NCI-H748 treated with DMSO at 0.1 percent for 48 hours (cell line): Measurements from ENCODE around the gene B4GAT1.
"Not testable (repeated sequence)": the region's sequence is repeated elsewhere in the genome, so short reads cannot be mapped to it uniquely, and the experiment has no call there.

Experiments used
- DNase-seq: peaks from one replicate; lab custom pipeline; 2025; lab: John Stamatoyannopoulos, UW

The B4GAT1 gene

DNA sequence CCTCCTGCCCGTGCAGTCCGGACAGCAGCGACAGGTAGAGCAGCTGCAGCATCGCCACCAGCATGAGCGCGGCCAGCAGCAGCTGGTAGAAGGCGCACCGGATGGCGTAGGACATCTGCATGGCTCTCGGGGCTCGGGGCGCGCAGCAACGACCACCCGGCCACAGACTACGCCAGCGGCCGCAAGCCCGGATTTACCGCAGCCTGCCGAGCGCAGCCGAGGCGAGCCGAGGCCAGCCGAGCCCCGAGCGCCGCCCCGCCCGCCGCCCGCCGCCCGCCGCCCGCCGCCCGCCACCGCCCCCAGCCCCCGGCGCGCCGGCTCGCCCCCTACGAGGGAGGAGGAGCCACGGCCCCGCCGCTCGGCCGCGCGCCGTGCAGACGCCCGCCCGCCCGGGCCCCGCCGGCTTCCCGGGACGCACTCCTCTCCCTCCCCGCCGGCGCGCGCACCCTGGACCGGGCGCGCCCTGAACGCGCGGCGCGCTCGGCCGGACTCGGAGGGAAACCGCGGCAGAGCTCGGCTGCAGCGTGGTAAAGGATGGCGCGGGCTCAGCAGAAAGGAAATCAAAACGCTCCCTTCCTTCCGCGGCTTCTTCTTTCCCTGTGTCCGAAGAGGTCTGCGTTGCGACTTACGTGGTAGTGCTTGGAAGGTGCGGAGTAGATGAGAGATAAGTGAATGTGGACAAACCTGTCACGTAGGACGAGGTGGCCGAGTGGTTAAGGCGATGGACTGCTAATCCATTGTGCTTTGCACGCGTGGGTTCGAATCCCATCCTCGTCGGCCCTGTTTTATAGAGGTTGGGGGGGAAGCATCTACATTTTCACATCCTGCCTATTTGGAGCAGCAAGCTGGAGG, at the start of gene B4GAT1:
Gene B4GAT1 (minus strand): TSS at position 205 of the 852 bp plus-strand sequence. CDS start 84 bp downstream, at position 121.
- DNase-seq: peak; percentile 89

DNA sequence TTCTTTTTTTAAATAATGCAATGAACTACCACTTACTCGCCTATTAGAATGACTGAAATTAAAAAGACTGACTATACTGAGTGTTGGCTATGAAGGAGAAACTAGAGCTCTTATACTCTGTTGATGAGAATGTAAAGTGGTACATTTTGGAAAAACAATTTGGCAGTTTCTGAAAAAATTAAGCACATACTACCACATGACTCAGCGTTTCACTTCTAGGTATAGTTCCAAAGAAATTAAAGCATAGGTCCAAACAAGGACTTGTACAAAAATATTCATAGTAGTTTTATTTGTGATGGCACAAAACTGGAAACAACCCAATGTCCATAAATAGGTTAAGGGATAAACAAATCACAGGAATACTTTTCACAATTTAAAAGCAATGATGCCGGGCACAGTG, 46.5 kb upstream of the B4GAT1 start:
- no peak for DNase-seq

DNA sequence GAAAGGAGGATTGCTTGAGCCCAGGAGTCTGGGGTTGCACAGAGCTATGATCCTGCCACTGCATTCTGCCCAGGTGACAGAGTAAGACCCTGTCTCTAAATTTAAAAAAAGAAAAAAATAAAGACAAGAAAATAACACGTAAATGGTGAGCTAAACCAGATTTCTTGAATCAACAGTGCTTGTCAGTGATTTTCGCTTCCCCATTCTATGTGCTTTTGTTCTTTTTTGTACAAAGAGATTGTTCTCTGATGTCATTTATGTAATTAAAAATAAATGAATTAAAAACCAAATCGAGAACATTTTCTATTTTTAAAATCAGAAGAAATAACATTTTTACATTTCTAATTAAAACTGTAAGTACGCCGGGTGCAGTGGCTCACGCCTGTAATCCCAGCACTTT, 43.9 kb upstream of the B4GAT1 start:
- DNase-seq: no peak

DNA sequence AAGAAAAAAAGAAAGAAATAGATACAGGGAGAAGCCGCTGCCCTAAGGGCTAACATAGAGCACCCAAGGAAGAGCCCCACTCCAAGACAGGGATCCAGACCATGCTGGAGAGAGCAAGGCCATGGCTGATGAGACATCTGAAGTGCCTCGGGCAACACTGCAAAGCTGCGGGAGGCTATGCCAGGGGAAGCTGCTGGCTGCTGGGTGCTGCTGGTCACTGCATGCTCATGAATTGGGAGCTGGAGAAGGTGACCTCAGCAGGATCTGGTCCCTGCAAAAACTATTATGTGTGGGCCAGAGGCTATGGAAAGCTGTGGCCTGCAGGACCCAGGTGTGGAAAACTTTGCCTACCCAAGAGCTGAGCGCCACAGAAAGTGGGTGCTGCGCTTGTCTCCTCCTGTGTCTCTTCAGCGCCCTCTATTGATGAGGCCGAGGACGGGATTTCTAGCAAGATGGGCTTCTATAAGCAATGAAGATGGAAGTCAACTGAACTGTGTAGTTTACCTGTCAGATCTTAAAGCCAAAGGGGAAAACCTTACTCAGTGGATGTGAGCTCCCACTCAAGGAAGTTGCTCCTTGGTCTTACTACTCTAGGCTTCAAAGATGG, 41.5 kb upstream of the B4GAT1 start:
- DNase-seq: peak; percentile 69

DNA sequence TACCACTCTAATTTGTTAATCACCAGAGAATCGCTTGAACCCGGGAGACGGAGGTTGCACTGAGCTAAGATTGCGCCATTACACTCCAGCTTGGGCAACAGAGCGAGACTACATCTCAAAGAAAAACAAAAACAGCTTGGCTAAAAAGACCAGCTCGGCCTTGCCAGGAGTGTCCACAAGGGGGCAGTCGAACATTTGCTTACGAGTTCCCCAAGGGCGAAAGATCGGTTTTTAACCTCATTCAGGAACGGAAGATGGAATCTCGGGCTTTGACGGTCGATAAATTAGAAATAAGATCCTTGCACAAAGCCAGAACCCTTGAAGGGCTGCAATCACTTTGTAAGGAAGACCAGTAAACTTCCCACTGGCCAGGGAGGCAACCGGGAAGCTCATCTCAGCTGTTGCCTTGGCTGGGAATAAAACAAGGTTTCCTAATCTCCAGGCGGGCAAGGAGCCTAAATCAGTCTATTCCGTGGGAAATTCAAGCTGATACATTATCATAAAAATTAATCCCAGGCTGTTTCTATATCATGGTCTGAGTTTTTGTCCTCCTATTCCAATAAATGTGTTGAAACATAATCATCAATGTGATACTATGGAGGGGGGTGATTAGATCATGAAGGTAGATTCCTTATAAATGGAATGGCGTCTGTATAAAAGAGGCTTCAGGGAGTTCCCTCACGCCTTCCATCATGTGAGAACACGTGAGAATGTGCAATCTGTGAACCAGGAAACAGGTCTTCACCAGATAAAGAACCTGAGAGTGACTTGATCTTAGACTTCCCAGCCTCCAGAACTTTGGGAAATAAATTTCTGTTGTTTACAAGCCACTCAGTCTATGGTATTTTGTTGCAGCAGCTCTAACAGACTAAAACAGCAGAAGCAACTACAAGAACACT, 39.0 kb upstream of the B4GAT1 start:
- DNase-seq: peak; percentile 76

DNA sequence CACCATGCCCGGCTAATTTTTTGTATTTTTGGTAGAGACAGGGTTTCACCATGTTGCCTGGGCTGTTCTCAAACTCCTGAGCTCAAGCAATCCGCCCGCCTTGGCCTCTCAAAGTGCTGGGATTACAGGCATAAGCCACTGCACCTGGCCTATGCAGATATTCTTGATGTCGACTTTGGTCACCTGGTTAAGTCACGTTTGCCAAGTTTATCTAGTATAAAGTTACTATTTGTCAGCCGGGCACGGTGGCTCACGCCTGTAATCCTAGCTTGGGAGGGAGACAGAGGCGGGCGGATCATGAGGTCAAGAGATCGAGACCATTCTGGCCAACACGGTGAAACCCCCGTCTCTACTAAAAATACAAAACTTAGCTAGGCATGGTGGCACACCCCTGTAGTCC, 36.9 kb upstream of the B4GAT1 start:
- not testable (repeated sequence) for DNase-seq

DNA sequence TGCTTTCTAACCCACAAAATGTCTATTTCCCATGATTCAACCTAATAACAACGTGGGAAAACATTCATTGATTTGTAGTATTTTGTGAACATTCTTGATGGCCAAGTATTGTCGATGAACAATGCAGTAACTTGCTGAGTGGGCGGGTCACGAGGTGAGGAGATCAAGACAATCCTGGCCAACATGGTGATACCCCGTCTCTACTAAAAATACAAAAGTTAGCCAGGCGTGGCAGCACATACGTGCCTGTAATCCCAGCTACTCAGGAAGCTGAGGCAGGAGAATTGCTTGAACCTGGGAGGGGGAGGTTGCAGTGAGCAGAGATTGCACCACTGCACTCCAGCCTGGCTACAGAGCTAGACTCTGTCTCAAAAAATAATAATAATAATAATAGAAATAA, 32.8 kb upstream of the B4GAT1 start:
- not testable (repeated sequence) for DNase-seq

DNA sequence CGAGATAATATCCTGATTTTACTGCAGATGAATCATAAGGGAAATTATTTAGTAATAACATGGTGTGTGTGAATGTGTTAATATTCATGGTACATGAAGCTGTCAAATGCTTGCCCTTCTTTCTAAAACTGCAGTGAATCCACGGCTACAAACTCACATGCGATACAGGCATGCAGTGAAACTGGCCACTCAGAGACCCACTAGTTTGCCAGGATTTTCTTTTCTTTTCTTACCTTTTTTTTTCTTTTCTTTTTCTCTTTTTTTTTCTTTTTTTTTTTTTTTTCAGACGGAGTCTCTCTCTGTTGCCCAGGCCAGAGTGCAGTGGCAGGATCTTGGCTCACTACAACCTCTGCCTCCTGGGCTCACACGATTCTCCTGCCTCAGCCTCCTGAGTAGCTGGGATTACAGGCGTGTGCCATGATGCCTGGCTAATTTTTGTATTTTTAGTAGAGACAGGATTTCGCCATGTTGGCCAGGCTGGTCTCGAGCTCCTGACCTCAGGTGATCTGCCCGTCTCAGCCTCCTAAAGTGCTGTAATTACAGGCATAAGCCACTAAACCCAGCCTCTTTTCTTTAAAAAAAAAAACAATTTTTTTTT, 26.4 kb upstream of the B4GAT1 start:
- DNase-seq: not testable (repeated sequence)

DNA sequence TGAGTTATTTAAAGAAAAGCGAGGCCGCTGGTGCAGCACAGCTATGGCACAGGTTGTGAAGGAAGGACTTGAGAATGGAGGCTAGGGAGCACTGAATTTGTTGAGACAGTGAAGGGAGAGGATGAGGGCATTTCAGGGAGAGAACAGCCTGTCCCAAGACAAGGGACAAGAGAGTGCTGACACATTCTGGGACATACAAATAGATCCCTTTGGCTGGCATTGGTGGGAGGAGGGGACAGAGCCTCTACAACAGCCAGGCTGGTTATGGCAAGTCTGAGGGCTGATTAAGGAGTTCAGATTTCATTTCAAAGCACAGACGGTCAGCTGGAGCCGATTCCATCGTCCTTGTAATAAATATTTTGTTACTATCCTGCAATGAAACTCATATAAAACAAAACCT, 25.8 kb upstream of the B4GAT1 start:
- DNase-seq: no peak

DNA sequence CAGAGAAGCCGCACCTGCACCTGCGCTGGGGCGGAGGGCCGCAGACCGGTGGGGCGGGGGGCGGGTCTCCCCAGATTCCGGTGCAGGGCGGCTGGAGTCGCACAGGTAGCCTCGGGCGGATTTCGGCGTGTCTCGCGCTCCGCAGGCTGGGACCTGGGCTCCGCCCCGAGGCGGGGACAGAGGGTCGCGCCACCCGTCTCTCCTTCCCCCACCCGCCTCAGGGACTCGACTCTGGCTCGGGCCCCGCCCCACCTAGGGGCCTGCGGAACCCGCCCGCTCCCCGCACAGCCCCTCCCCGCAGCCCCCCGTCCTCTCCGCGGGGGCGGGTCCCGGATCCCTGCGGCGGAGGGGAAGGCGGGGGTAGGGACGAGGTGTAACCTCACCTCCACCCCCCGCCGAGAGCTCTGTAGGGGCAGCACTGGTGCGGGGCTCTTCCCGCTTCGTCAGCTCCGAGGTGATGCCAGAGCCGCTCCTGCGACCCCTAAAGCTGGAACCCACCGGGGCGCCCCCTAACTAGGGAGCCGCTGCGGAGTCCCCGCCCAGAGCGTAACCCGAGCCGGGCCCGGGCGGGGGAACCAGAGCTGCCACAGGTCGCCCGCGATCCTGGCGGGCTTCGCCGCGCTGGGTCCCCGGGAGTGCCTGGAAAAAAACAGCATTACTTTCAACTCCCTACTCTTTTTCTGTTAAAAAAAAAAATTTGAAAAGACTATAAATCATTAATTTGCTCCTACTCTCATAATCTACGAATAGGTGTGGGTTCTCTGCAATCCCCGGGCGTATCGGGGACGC, 24.4 kb upstream of the B4GAT1 start, which contains the start of gene SLC29A2:
Gene SLC29A2 (minus strand): TSS at position 134 of the 789 bp plus-strand sequence. CDS start 169 bp downstream, outside the sequence.
- peak; percentile 91 for DNase-seq

DNA sequence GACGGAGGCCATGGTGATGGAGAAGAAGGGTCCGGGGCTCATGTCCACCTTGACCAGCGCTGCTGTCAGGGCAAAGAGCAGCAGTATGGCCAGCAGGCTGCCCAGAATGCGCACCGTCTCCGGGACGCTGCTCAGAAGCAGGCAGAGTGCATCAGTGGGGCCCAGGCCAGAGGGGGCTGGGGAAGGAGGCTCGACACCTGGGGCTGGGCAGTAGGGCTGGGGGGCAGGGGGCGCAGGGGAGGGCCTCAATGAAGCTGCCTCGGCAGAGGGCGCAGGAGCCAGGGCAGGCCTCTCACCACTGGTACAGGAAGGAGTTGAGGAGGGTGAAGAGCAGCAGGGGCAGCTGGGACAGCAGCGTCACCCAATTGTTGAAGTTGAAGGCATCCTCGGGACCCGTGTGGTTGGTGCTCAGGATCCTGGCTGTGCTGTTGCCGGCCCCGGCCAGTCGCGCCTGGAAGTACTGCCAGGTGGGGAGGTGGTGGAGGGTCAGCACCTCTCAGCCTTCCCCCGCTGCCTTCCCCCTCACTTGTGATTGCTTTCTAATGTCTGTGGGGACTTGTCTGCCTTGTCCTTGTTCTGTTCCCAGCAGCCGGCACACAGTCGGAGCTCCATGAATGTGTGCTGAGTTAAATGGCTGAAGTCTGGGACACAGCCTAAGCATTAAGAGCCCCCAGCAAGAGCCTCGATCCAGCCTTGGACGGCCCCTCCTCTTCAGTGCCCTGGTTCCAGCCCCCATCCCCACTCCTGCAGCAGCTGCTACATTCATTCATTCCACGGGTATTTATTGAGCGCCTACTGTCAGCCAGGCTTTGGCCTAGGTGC, 21.9 kb upstream of the B4GAT1 start:
- no peak for DNase-seq

DNA sequence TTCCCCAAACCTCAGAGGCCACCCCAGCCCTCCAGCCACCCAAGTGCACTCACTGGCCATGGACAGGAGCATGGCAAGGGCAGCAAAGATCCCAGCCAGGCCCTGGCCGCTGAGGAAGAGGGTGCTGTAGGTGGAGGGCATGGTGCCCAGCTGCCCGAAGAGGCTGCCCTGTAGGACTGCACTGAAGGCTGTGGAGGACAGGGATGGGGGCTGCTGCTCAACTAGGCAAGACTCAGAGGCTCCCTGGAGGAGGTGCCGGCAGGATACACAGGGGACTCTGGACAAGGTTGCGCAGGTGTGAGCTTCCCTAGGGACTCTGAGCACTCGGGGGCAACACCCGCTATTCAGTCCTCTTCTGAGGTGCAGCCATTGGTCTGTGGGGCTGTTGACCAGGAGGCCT, 21.1 kb upstream of the B4GAT1 start:
- DNase-seq: no peak

DNA sequence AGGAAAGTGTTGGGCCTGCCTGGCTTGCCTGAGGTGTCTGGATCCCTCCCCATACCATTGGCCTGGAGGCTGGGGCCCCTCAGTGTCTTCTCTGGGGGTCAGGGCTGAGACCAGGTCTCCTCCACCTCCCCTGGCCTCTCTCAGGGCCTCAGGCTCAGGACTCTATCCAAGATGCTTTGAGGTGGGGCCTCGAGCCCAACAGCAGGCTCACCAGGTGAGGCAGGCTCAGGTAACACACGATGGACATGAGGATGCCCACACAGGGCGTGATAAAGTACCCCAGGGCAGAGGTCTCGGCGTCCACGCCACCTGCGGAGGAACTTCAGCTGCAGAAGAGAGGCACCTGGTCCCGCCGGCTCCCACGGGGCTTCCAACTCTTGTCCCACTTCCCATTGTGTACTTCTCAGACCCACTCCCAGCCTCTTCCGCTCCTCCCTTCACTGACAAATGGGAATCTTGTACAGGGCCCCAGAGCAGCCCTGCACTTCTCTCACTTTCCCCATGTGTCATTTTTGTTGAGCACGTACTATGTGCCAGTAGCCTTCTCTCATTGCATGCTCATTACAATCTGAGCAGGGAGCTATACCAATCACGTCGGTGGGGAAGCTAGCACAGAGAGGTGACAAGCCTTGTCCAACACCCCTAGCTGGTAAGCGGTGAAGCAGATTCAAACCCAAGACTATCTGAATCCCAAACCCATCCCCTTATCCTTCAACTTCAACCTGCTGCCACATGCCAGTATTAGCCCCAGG, 20.3 kb upstream of the B4GAT1 start:
- no peak for DNase-seq

DNA sequence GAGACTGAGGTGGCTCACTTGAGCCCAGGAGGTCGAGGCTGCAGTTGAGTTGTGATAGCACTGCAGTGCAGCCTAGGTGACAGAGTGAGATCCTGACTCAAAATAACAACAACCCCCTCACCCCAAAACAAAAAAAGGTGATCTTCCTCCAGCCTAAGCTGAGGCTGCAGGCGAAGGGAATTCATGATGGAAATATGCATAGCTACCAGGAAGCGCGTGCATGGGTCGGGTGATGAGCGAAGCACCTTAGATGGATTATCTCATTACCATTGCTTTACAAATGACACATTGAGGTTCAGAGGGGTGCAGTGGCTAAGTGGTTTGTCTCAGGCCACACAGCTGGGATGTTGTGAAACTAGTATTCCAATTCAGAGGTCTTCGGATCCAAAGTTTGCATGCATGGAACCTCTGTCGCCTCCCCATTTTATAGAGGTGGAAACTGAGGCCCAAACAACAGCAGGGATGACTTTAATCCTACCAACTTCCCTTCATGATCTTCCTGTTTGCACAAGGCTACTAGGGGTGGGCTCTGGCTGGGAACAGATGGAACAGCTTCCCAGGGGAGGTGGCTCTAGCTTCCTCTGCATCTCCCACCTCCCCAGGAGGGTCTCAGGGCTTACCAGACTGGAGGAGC, 19.5 kb upstream of the B4GAT1 start:
- no peak for DNase-seq

DNA sequence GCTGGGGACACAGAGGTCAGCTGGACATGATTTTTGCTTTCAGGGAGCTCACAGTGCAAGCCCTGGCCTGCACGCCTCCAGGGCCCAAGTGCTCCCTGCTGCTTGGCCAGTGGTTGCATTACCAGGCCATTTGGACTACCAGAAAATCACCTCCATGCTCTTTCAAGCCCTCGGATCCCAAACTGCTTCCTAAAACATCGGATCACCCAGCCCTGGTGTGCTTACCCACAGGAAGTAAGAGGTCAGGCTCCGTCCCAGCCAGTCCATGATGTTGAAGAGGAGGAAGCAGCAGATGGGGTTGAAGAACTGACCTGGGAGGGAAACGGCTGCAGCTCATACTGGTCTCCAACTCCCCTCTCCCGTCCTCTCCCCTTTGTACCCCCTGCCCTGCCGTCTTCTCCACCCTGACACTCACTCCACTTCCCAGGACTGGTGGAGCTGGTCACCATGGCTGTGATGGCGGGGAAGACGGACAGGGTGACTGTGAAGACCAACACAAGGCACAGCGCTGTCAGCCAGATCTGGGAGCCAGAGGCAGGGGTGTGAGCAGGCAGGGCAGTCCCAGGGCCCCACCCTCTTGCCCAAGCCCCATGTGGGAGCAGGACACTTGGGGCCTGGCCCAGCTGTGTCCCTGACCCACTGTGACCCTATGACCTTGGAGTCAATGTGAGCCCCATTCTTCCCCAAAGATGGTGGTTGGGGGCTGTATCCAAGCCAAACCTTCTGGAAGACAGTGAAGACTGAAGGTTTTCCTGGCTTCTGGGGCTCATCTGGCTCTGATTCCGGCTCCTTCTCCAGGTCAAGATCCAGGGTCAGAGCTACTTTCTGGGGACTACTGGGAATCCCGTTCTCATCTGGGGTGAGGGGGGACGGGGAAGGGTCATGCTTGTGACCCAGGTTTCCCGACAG, 18.5 kb upstream of the B4GAT1 start:
- no peak for DNase-seq

DNA sequence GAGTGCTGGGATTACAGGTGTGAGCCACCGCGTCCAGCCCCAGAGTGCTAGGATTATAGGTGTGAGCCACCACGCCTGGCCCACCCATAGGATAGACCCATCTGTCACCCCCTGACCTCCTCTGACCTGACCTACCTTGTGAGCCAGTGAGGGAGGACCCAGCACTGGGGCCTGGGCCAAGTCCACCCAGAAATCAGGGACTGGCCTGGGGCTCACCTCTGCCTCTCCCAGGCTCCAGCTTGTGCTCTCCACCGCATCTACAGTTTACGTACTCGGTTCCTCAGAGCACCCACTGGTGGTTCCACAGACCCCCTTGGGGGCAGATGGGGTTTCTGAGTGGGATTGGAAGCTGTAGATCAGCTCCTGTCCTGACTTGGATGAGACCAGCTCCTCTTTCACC, 17.7 kb upstream of the B4GAT1 start:
- no peak for DNase-seq

DNA sequence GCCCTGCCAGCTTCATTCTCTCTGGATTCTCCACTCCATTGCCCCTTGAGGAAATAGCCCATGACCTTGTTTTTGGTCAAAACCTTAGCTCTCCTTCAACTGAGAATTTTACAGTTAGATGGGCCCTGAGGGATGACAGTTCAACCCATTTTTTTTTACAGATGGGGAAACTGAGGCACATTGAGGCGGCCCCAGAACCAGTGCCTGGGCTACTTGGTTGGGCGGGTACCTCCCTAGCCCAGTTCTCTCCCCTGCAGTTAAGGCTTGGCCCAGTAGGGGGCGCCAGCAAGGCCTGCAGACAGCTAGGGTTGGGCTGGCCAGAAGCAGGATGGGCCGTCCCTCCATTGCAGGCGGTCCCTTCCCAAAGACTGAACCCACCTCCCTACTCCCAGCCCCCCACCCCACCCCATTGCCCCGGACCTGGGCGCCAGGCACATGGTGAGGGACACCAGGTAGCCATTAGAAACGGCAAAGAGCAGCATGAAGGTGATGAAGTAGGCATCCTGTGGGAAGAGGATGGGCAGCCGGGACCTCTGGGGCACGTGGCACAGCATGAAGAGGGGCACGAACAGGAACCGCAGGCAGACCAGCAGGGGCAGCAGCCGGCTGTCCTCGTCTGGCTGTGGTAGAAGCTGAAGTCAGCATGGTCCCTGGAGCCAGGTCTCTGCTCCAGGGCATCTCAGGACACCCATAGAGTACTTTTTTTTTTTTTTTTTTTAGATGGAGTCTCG, 16.5 kb upstream of the B4GAT1 start:
- DNase-seq: no peak
